Dendritic cell treated with granulocyte-macrophage colony-stimulating factor and Interleukin-4, amounts not matched to agents 40 ng/mL and 50 ng/mL, for 4 days (primary cell): ENCODE results near the gene PRND.

Experiments
- H3K27ac Mint-ChIP-seq: one replicate; pipeline ENCODE4 v1.8.0; 2022; ENCODE audit warnings: mild to moderate bottlenecking, mixed read lengths
- H3K27me3 Mint-ChIP-seq: one replicate; pipeline ENCODE4 v1.8.0; 2022; ENCODE audit warnings: mild to moderate bottlenecking, mixed read lengths
- H3K36me3 Mint-ChIP-seq: one replicate; pipeline ENCODE4 v1.8.0; 2022; ENCODE audit warnings: low read depth, mixed read lengths
- H3K4me1 Mint-ChIP-seq: one replicate; pipeline ENCODE4 v1.8.0; 2022; ENCODE audit warnings: low read depth, mixed read lengths
- H3K4me3 Mint-ChIP-seq: one replicate; pipeline ENCODE4 v1.8.0; 2022; ENCODE audit warnings: mild to moderate bottlenecking, moderate library complexity, mixed read lengths
- H3K9me3 Mint-ChIP-seq: one replicate; pipeline ENCODE4 v1.8.0; 2022; ENCODE audit warnings: mixed read lengths
- intact Hi-C: fragments of 100-400 bp; cut with micrococcal nuclease; formaldehyde crosslinking; loops from one replicate; pipeline ENCODE4 v1.15.0; 2022

PRND gene

GRCh38 chr20:4721719-4722118, at the start of gene PRND:
TSS of gene PRND (plus strand) at chr20:4721909. CDS start at chr20:4724552, 2,643 bp downstream.
- Mint-ChIP-seq H3K27ac (peak within 1 kb of the TSS; percentile 96), H3K4me1 (peaks cover 36% of the 10 kb centered on the region), H3K27me3 (peaks cover 5% of the 10 kb centered on the region), H3K4me3 (no peak within 1 kb of the TSS), H3K36me3 (no peaks in the 10 kb centered on the region), H3K9me3 (no peaks in the 10 kb centered on the region)
- intact Hi-C loops: no loop called here

- intact Hi-C loops: no loop called here
- Mint-ChIP-seq H3K4me3 (no peak overlapping the region), H3K36me3 (no peaks in the 10 kb centered on the region), H3K27me3 (no peaks in the 10 kb centered on the region), H3K9me3 (no peaks in the 10 kb centered on the region), H3K4me1 (peaks cover 28% of the 10 kb centered on the region), H3K27ac (no peak overlapping the region)
Measured at GRCh38 chr20:4672948-4673347, 48.8 kb upstream of the PRND start.

GRCh38 chr20:4673371-4674001, 48.2 kb upstream of the PRND start:
- Mint-ChIP-seq H3K27me3 (no peaks in the 10 kb centered on the region), H3K27ac (no peak overlapping the region), H3K9me3 (no peaks in the 10 kb centered on the region), H3K36me3 (no peaks in the 10 kb centered on the region), H3K4me1 (peaks cover 23% of the 10 kb centered on the region), H3K4me3 (no peak overlapping the region)
- intact Hi-C loops: no loop called here

- peaks cover 23% of the 10 kb centered on the region for H3K4me1 Mint-ChIP-seq
- no peak overlapping the region for H3K27ac Mint-ChIP-seq
- no peaks in the 10 kb centered on the region for H3K27me3 Mint-ChIP-seq
- intact Hi-C loops: no loop called here
- H3K36me3 Mint-ChIP-seq: no peaks in the 10 kb centered on the region
- no peak overlapping the region for H3K4me3 Mint-ChIP-seq
- H3K9me3 Mint-ChIP-seq: no peaks in the 10 kb centered on the region
Measured at GRCh38 chr20:4674672-4675071, 47.0 kb upstream of the PRND start.

GRCh38 chr20:4677846-4678245, 43.9 kb upstream of the PRND start:
- H3K9me3 Mint-ChIP-seq: no peaks in the 10 kb centered on the region
- no peak overlapping the region for H3K27ac Mint-ChIP-seq
- no peaks in the 10 kb centered on the region for H3K36me3 Mint-ChIP-seq
- intact Hi-C loops: no loop called here
- peaks cover 21% of the 10 kb centered on the region for H3K4me1 Mint-ChIP-seq
- H3K27me3 Mint-ChIP-seq: peaks cover 1% of the 10 kb centered on the region
- no peak overlapping the region for H3K4me3 Mint-ChIP-seq

GRCh38 chr20:4681401-4681800, 40.3 kb upstream of the PRND start:
- intact Hi-C loops: no loop called here
- Mint-ChIP-seq H3K27ac (peak overlapping the region; percentile 42), H3K4me1 (peaks cover 26% of the 10 kb centered on the region), H3K9me3 (no peaks in the 10 kb centered on the region), H3K4me3 (no peak overlapping the region), H3K36me3 (no peaks in the 10 kb centered on the region), H3K27me3 (peaks cover 1% of the 10 kb centered on the region)

- H3K9me3 Mint-ChIP-seq: no peaks in the 10 kb centered on the region
- no peaks in the 10 kb centered on the region for H3K36me3 Mint-ChIP-seq
- no peak overlapping the region for H3K4me3 Mint-ChIP-seq
- peaks cover 1% of the 10 kb centered on the region for H3K27me3 Mint-ChIP-seq
- intact Hi-C loops: no loop called here
- H3K27ac Mint-ChIP-seq: peak overlapping the region; percentile 42
- peaks cover 26% of the 10 kb centered on the region for H3K4me1 Mint-ChIP-seq
Measured at GRCh38 chr20:4681991-4682401, 39.7 kb upstream of the PRND start.

GRCh38 chr20:4682682-4683081, 39.0 kb upstream of the PRND start:
- intact Hi-C loops: no loop called here
- Mint-ChIP-seq H3K27ac (no peak overlapping the region), H3K36me3 (peaks cover 5% of the 10 kb centered on the region), H3K27me3 (peaks cover 1% of the 10 kb centered on the region), H3K9me3 (no peaks in the 10 kb centered on the region), H3K4me3 (no peak overlapping the region), H3K4me1 (peaks cover 32% of the 10 kb centered on the region)

GRCh38 chr20:4683261-4683660, 38.4 kb upstream of the PRND start:
- peaks cover 10% of the 10 kb centered on the region for H3K36me3 Mint-ChIP-seq

GRCh38 chr20:4684837-4685413, 36.8 kb upstream of the PRND start:
- H3K36me3 Mint-ChIP-seq: peaks cover 18% of the 10 kb centered on the region
- intact Hi-C loops: no loop called here
- no peaks in the 10 kb centered on the region for H3K9me3 Mint-ChIP-seq
- no peak overlapping the region for H3K4me3 Mint-ChIP-seq
- H3K27me3 Mint-ChIP-seq: peaks cover 1% of the 10 kb centered on the region
- H3K27ac Mint-ChIP-seq: peak overlapping the region; percentile 86
- H3K4me1 Mint-ChIP-seq: peaks cover 51% of the 10 kb centered on the region

More at GRCh38 chr20:4683261-4683660, 38.4 kb upstream of the PRND start:
- intact Hi-C loops: no loop called here
- Mint-ChIP-seq H3K27me3 (peaks cover 1% of the 10 kb centered on the region), H3K4me1 (peaks cover 38% of the 10 kb centered on the region), H3K27ac (no peak overlapping the region), H3K9me3 (no peaks in the 10 kb centered on the region), H3K4me3 (no peak overlapping the region)

- peaks cover 22% of the 10 kb centered on the region for H3K36me3 Mint-ChIP-seq
- intact Hi-C loops: no loop called here
- peak overlapping the region; percentile 86 for H3K27ac Mint-ChIP-seq
- H3K4me3 Mint-ChIP-seq: peak overlapping the region; percentile 80
- H3K27me3 Mint-ChIP-seq: peaks cover 1% of the 10 kb centered on the region
- H3K9me3 Mint-ChIP-seq: no peaks in the 10 kb centered on the region
- peaks cover 54% of the 10 kb centered on the region for H3K4me1 Mint-ChIP-seq
Measured at GRCh38 chr20:4685923-4686221, 35.8 kb upstream of the PRND start.

- Mint-ChIP-seq H3K27ac (no peak overlapping the region), H3K36me3 (peaks cover 41% of the 10 kb centered on the region), H3K27me3 (no peaks in the 10 kb centered on the region), H3K4me3 (peak overlapping the region; percentile 6), H3K4me1 (peaks cover 56% of the 10 kb centered on the region), H3K9me3 (no peaks in the 10 kb centered on the region)
- intact Hi-C loops: no loop called here
Measured at GRCh38 chr20:4688305-4688704, 33.4 kb upstream of the PRND start.

GRCh38 chr20:4689220-4689619, 32.5 kb upstream of the PRND start:
- peaks cover 57% of the 10 kb centered on the region for H3K4me1 Mint-ChIP-seq
- no peaks in the 10 kb centered on the region for H3K9me3 Mint-ChIP-seq
- H3K4me3 Mint-ChIP-seq: no peak overlapping the region
- H3K36me3 Mint-ChIP-seq: peaks cover 51% of the 10 kb centered on the region
- H3K27me3 Mint-ChIP-seq: no peaks in the 10 kb centered on the region
- intact Hi-C loops: no loop called here
- H3K27ac Mint-ChIP-seq: peak overlapping the region; percentile 34

- no peaks in the 10 kb centered on the region for H3K27me3 Mint-ChIP-seq
- H3K4me3 Mint-ChIP-seq: no peak overlapping the region
- peaks cover 75% of the 10 kb centered on the region for H3K36me3 Mint-ChIP-seq
- H3K9me3 Mint-ChIP-seq: no peaks in the 10 kb centered on the region
- H3K4me1 Mint-ChIP-seq: peaks cover 63% of the 10 kb centered on the region
- H3K27ac Mint-ChIP-seq: no peak overlapping the region
- intact Hi-C loops: no loop called here
Measured at GRCh38 chr20:4691753-4692152, 30.0 kb upstream of the PRND start.

- no peaks in the 10 kb centered on the region for H3K27me3 Mint-ChIP-seq
- no peak overlapping the region for H3K4me3 Mint-ChIP-seq
- no peak overlapping the region for H3K27ac Mint-ChIP-seq
- intact Hi-C loops: no loop called here
- no peaks in the 10 kb centered on the region for H3K9me3 Mint-ChIP-seq
- H3K36me3 Mint-ChIP-seq: peaks cover 81% of the 10 kb centered on the region
- H3K4me1 Mint-ChIP-seq: peaks cover 55% of the 10 kb centered on the region
Measured at GRCh38 chr20:4694076-4694475, 27.6 kb upstream of the PRND start.
